HG02943 (cell line): ENCODE results near the gene GANAB.
"Not testable (repeated sequence)": the region's sequence is repeated elsewhere in the genome, so short reads cannot be mapped to it uniquely, and the experiment has no call there.

Experiments used
- ATAC-seq: cut with Tn5 transposase; IDR thresholded peaks from one replicate; pipeline ENCODE4 v1.9.1; 2021; ENCODE audit warnings: mild to moderate bottlenecking, low read depth, moderate library complexity; ENCODE audit not compliant: unreplicated experiment

GANAB gene

GRCh38 chr11:62627713-62628112 is 18.7 kb downstream of the GANAB start:
- ATAC-seq = no peak

GRCh38 chr11:62622476-62623089 is 23.8 kb downstream of the GANAB start:
- ATAC-seq = no peak

GRCh38 chr11:62621567-62622470 is 24.6 kb downstream of the GANAB start, which contains the start of gene B3GAT3:
TSS of gene B3GAT3 (minus strand) at chr11:62621986. CDS start at chr11:62621947, 39 bp downstream.
- peak; percentile 90 for ATAC-seq

- ATAC-seq = no peak
Measured at GRCh38 chr11:62621027-62621566, 25.3 kb downstream of the GANAB start.

GRCh38 chr11:62616957-62617356 is 29.5 kb downstream of the GANAB start:
- ATAC-seq = not testable (repeated sequence)

GRCh38 chr11:62615521-62615920 is 30.9 kb downstream of the GANAB start:
- no peak for ATAC-seq

- no peak for ATAC-seq
Measured at GRCh38 chr11:62614275-62614674, 32.1 kb downstream of the GANAB start.

GRCh38 chr11:62613291-62613778 is 33.1 kb downstream of the GANAB start:
- no peak for ATAC-seq

- ATAC-seq = peak; percentile 61
Measured at GRCh38 chr11:62612366-62613290, 33.8 kb downstream of the GANAB start, which contains the start of the genes EML3 and ROM1. TSS of gene EML3 (minus strand) at chr11:62612775. CDS start at chr11:62612457, 318 bp downstream. TSS of gene ROM1 (plus strand) at chr11:62613257. CDS start at chr11:62613282, 25 bp downstream.

GRCh38 chr11:62611705-62612365 is 34.6 kb downstream of the GANAB start:
- peak; percentile 13 for ATAC-seq

GRCh38 chr11:62610814-62611704 is 35.4 kb downstream of the GANAB start:
- no peak for ATAC-seq

- ATAC-seq = no peak
Measured at GRCh38 chr11:62610403-62610802, 36.0 kb downstream of the GANAB start.

GRCh38 chr11:62608776-62609175 is 37.6 kb downstream of the GANAB start:
- no peak for ATAC-seq

- ATAC-seq = no peak
Measured at GRCh38 chr11:62607714-62608113, 38.7 kb downstream of the GANAB start.

- ATAC-seq = no peak
Measured at GRCh38 chr11:62605902-62606301, 40.5 kb downstream of the GANAB start.

- no peak for ATAC-seq
Measured at GRCh38 chr11:62605467-62605866, 40.9 kb downstream of the GANAB start.

- ATAC-seq = no peak
Measured at GRCh38 chr11:62604460-62605120, 41.8 kb downstream of the GANAB start.

- ATAC-seq = no peak
Measured at GRCh38 chr11:62603776-62604299, 42.6 kb downstream of the GANAB start.
